Progenitor cell of endocrine pancreas (in vitro differentiated cells): Measurements from ENCODE around the gene SPNS1. TPM values are rescaled to one million over a fixed set of nuclear protein-coding genes. Genes with fewer than 3 reads are reported as not detected.
"Not testable (repeated sequence)": the region's sequence is repeated elsewhere in the genome, so short reads cannot be mapped to it uniquely, and the experiment has no call there.

ENCODE experiments used
- DNase-seq: peaks from one replicate; pipeline ENCODE4 v3.0.0; 2021; ENCODE audit warnings: low spot score; ENCODE audit not compliant: unreplicated experiment
- H3K27ac Mint-ChIP-seq: 2 replicates; pipeline ENCODE4 v1.8.0; 2021; ENCODE audit warnings: mild to moderate bottlenecking, moderate library complexity, mixed read lengths
- H3K27me3 Mint-ChIP-seq: 2 replicates; pipeline ENCODE4 v1.8.0; 2021; ENCODE audit warnings: mixed read lengths
- H3K36me3 Mint-ChIP-seq: 2 replicates; pipeline ENCODE4 v1.8.0; 2022; ENCODE audit warnings: mixed read lengths; ENCODE audit not compliant: insufficient read depth
- H3K4me1 Mint-ChIP-seq: 2 replicates; pipeline ENCODE4 v1.8.0; 2021; ENCODE audit warnings: low read depth, mixed read lengths
- H3K4me3 Mint-ChIP-seq: 2 replicates; pipeline ENCODE4 v1.8.0; 2021; ENCODE audit warnings: low read depth, mild to moderate bottlenecking, moderate library complexity, mixed read lengths
- H3K9me3 Mint-ChIP-seq: 2 replicates; pipeline ENCODE4 v1.8.0; 2021; ENCODE audit warnings: low read depth, mixed read lengths
- total RNA-seq: library from RNA; stranded (reverse); gene quantifications from 2 replicates; pipeline ENCODE4 v1.2.1, GENCODE V29; 2021
- TF ChIP-seq, protein P1 (sequence below): fragments of 200-600 bp; sonication (generic); IDR thresholded peaks from one replicate; pipeline ENCODE4 v1.5.0; 2021; ENCODE audit warnings: antibody characterized with exemption, mild to moderate bottlenecking; ENCODE audit not compliant: unreplicated experiment

The SPNS1 gene
- total RNA-seq, 1 donor from 2014 or later = 41.1 TPM

DNA sequence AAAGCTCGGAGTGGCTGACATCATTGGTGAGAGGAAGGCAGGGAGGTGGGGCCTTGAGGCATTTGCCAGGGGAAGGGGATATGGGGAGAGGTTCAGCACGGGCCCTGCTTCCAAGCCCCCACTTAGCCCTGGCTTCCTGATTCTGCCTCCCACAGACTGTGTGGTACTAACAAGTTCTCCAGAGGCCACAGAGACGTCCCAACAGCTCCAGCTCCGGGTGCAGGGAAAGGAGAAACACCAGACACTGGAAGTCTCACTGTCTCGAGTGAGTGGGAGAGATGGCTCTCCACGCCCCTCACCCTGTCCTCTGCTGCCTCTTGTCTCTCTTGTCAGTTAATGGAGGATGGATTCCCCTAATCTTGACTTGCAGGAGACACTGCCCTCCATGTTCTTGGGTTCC, 15.7 kb upstream of the SPNS1 start:
- Mint-ChIP-seq H3K36me3 (peaks cover 13% of the 10 kb centered on the region), H3K4me3 (no peak overlapping the region), H3K9me3 (no peaks in the 10 kb centered on the region), H3K27ac (no peak overlapping the region), H3K4me1 (no peaks in the 10 kb centered on the region), H3K27me3 (no peaks in the 10 kb centered on the region)
- TF ChIP-seq, protein P1, sequence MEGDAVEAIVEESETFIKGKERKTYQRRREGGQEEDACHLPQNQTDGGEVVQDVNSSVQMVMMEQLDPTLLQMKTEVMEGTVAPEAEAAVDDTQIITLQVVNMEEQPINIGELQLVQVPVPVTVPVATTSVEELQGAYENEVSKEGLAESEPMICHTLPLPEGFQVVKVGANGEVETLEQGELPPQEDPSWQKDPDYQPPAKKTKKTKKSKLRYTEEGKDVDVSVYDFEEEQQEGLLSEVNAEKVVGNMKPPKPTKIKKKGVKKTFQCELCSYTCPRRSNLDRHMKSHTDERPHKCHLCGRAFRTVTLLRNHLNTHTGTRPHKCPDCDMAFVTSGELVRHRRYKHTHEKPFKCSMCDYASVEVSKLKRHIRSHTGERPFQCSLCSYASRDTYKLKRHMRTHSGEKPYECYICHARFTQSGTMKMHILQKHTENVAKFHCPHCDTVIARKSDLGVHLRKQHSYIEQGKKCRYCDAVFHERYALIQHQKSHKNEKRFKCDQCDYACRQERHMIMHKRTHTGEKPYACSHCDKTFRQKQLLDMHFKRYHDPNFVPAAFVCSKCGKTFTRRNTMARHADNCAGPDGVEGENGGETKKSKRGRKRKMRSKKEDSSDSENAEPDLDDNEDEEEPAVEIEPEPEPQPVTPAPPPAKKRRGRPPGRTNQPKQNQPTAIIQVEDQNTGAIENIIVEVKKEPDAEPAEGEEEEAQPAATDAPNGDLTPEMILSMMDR = no peak
- no peak for DNase-seq

DNA sequence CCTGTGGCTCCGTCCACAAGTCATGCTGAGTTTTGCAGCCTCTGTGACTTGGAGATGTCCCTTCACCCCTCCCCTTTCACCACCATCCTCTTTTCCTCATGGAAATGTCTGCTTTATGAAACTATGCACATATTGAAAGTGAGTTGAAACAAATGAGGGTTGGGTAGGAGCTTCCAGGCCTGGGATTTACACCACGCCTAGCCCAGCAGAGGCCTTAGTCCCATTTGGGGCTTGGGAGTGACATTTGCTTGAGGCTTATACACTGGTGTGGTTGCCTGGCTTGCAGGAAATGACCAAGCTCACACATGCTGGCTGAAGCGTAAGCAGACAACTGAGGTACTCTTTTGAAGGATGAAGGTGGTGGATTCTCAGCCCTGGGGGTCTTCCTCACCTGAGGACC, 10.5 kb upstream of the SPNS1 start:
- Mint-ChIP-seq H3K27ac (no peak overlapping the region), H3K4me3 (no peak overlapping the region), H3K36me3 (peaks cover 16% of the 10 kb centered on the region), H3K27me3 (no peaks in the 10 kb centered on the region), H3K9me3 (no peaks in the 10 kb centered on the region), H3K4me1 (no peaks in the 10 kb centered on the region)
- no peak for DNase-seq
- TF ChIP-seq, protein P1 = no peak

DNA sequence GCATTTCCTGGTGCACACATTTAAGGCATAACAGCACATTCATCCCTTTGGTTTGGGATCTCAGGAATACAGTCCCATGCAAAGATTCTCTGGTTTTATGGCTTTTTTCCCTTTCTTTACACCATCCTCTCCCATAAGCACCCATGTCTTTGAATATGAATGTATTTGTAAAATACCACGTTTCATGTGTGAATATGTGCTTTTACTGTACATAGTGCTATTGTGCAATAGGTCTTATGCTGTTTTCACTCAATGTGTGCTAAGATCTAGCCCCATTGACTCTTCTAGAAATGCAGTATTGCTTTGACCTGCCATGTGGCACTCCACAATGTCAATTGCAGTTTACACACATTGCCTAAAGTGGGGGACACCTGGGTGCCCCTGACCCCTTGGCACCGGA, 10.1 kb upstream of the SPNS1 start:
- Mint-ChIP-seq H3K36me3 (peaks cover 16% of the 10 kb centered on the region), H3K27me3 (no peaks in the 10 kb centered on the region), H3K27ac (no peak overlapping the region), H3K4me3 (no peak overlapping the region), H3K4me1 (no peaks in the 10 kb centered on the region), H3K9me3 (no peaks in the 10 kb centered on the region)
- DNase-seq = no peak
- TF ChIP-seq, protein P1 = no peak

DNA sequence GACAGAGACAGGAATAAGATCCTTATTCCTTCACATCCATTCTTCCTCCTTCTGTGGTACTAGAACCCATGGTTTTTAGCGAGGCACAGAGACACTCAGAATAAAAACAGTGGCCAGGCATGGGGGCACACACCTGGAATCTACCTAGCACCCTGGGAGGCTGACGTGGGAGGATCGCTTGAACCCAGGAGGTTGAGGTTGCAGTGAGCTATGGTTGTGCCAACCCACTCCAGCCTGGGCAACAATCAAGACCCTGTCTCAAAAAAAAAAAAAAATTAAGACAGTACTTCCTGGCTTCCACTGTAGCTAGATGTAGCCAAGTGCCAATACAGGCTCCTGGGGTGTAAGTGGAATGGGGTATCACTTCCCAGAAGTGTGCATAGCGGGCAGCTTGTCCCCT, 7.4 kb upstream of the SPNS1 start:
- DNase-seq = no peak
- TF ChIP-seq, protein P1 = no peak
- Mint-ChIP-seq H3K36me3 (peaks cover 9% of the 10 kb centered on the region), H3K9me3 (no peaks in the 10 kb centered on the region), H3K27me3 (no peaks in the 10 kb centered on the region), H3K4me3 (no peak overlapping the region), H3K4me1 (no peaks in the 10 kb centered on the region), H3K27ac (no peak overlapping the region)

DNA sequence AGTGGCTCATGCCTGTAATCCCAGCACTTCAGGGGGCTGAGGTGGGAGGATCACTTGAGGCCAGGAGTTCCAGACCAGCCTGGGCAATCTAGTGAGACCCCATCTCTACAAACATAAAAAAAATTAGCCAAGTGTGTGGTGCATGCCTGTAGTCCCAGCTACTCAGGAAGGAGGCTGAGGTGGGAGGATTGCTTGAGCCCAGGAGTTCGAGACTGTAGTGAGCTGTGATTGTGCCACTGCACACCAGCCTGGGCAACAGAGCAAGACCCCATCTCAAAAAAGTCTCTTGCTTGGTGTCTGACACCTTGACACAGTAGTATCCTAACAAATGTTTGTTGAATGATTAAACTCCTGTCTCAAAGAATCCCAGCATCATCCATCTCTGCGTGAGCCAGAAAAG, 4.9 kb upstream of the SPNS1 start:
- not testable (repeated sequence) for H3K4me1 Mint-ChIP-seq, H3K27me3 Mint-ChIP-seq, H3K9me3 Mint-ChIP-seq, H3K4me3 Mint-ChIP-seq, H3K36me3 Mint-ChIP-seq, DNase-seq, H3K27ac Mint-ChIP-seq

DNA sequence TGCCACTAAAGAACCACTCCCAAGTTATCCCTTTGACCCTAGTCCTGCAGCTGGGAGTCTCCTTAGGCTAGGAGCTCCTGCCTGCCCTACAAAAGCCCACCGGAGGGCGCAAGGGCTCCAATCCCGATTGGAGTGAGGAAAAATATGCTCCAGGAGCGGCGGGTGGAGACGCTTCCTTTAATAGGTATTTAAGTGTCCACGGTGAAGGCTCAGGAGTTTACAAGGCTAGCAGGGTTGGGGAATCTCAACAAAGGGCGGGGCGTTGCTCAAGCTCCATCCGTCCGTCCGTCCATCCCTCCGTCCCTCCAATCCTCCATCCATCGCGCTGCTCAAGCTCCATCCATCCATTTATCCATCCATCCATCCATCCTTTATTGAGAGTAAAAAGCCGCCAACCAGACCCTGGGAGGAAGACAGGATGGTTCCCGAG, 556 bp upstream of the SPNS1 start:
- Mint-ChIP-seq H3K4me1 (peaks cover 9% of the 10 kb centered on the region), H3K36me3 (peaks cover 2% of the 10 kb centered on the region), H3K9me3 (no peaks in the 10 kb centered on the region), H3K27me3 (no peaks in the 10 kb centered on the region), H3K4me3 (peak overlapping the region; percentile 90), H3K27ac (peak overlapping the region; percentile 97)
- peak; percentile 34 for DNase-seq
- TF ChIP-seq, protein P1 = peak; percentile 72
